Calu3 (cell line): ENCODE data around the gene COX7A2. TPM values are rescaled to one million over a fixed set of nuclear protein-coding genes. Genes with fewer than 3 reads are reported as not detected.

Experiments
- BruUV-seq: library from RNA; stranded (reverse); fragments of 400-500 nt; replicated peaks from 2 replicates; lab custom pipeline; 2021; lab: Mats Ljungman, UMichigan
- CTCF ChIA-PET: fragments of 300-600 bp; sonication (Branson Sonifier 250); formaldehyde crosslinking; loops from one replicate; lab custom pipeline; 2022; ENCODE audit warnings: antibody characterized with exemption; lab: Charles Lee
- DNase-seq: peaks from one replicate; pipeline ENCODE4 v3.0.0; 2022
- H3K27ac Mint-ChIP-seq: one replicate; pipeline ENCODE4 v1.8.0; 2022; ENCODE audit warnings: mixed read lengths; ENCODE audit not compliant: unreplicated experiment
- H3K27me3 Mint-ChIP-seq: one replicate; pipeline ENCODE4 v1.8.0; 2022; ENCODE audit warnings: mixed read lengths; ENCODE audit not compliant: unreplicated experiment
- H3K36me3 Mint-ChIP-seq: one replicate; pipeline ENCODE4 v1.8.0; 2022; ENCODE audit warnings: mild to moderate bottlenecking, moderate library complexity, mixed read lengths; ENCODE audit not compliant: insufficient read depth, unreplicated experiment
- H3K4me1 Mint-ChIP-seq: one replicate; pipeline ENCODE4 v1.8.0; 2022; ENCODE audit warnings: mild to moderate bottlenecking, low read depth, mixed read lengths; ENCODE audit not compliant: unreplicated experiment
- H3K4me3 Mint-ChIP-seq: one replicate; pipeline ENCODE4 v1.8.0; 2022; ENCODE audit warnings: mild to moderate bottlenecking, low read depth, moderate library complexity, mixed read lengths; ENCODE audit not compliant: unreplicated experiment
- H3K9me3 Mint-ChIP-seq: one replicate; pipeline ENCODE4 v1.8.0; 2022; ENCODE audit warnings: low read depth, mixed read lengths; ENCODE audit not compliant: unreplicated experiment
- intact Hi-C: fragments of 100-400 bp; cut with micrococcal nuclease; formaldehyde crosslinking; loops from one replicate; pipeline ENCODE4 v1.10.0; 2022; ENCODE audit not compliant: unreplicated experiment
- total RNA-seq: library from RNA; stranded (reverse); gene quantifications from 2 replicates; pipeline ENCODE4 v1.2.3, GENCODE V29; 2022
- TF ChIP-seq, protein P1 (sequence below): fragments of 200-600 bp; IDR thresholded peaks from one replicate; pipeline ENCODE4 v1.8.0; 2022; ENCODE audit warnings: antibody characterized with exemption; ENCODE audit not compliant: unreplicated experiment

Gene COX7A2
- total RNA-seq, 1 experiment from 2014 or later: 459 TPM

DNA sequence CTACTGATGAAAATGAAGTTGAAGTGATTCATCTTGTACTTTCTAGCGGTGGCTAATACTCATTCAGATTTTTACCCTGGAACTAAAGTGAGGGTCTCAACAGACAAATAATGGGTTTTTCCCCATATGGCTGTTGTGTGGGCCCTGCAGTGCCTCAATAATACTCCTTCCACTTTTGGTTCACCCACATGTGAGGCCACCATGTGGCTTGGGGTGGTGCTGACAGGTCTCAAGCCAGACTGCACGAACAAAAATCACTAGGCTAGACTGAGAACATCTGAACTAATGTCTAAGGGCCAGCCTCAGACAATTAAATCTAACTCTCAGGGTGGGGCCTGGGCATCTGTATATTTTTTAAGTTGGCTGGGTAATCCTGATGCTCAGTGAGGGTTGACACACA is 29.9 kb downstream of the COX7A2 start:
- H3K9me3 Mint-ChIP-seq: no peaks in the 10 kb centered on the region

DNA sequence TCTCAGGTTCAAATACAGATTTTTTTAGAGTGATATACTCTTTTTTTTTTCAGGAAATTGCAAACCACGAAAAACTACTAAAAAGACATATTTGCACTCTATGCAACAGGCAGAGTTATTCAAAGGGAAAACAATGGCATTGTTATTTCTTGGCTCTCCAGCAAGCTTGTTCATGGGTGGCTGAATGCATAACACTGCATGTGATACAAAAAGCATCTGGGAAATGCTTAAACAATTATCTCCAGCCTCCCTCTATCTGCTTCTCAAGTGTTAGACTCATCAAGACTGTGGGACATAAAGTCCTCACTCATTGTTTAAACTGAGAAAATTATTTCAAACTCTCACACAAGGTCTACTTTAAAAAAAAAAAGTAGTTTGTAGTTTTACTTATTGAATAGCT is 30.5 kb downstream of the COX7A2 start:
- peaks cover 8% of the 10 kb centered on the region for H3K27me3 Mint-ChIP-seq
- BruUV-seq: no TSS peak
- CTCF ChIA-PET: no interaction called here
- DNase-seq: no peak
- H3K27ac Mint-ChIP-seq: no peak overlapping the region
- intact Hi-C loops: no loop called here
- H3K36me3 Mint-ChIP-seq: no peaks in the 10 kb centered on the region
- TF ChIP-seq, protein P1, sequence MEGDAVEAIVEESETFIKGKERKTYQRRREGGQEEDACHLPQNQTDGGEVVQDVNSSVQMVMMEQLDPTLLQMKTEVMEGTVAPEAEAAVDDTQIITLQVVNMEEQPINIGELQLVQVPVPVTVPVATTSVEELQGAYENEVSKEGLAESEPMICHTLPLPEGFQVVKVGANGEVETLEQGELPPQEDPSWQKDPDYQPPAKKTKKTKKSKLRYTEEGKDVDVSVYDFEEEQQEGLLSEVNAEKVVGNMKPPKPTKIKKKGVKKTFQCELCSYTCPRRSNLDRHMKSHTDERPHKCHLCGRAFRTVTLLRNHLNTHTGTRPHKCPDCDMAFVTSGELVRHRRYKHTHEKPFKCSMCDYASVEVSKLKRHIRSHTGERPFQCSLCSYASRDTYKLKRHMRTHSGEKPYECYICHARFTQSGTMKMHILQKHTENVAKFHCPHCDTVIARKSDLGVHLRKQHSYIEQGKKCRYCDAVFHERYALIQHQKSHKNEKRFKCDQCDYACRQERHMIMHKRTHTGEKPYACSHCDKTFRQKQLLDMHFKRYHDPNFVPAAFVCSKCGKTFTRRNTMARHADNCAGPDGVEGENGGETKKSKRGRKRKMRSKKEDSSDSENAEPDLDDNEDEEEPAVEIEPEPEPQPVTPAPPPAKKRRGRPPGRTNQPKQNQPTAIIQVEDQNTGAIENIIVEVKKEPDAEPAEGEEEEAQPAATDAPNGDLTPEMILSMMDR: no peak
- peaks cover 24% of the 10 kb centered on the region for H3K4me1 Mint-ChIP-seq
- H3K9me3 Mint-ChIP-seq: no peaks in the 10 kb centered on the region
- H3K4me3 Mint-ChIP-seq: no peak overlapping the region

More for the DNA sequence above, 29.9 kb downstream of the COX7A2 start:
- H3K27ac Mint-ChIP-seq: no peak overlapping the region
- H3K36me3 Mint-ChIP-seq: no peaks in the 10 kb centered on the region
- TF ChIP-seq, protein P1: no peak
- no peak for DNase-seq
- CTCF ChIA-PET: no interaction called here
- no peak overlapping the region for H3K4me3 Mint-ChIP-seq
- peaks cover 1% of the 10 kb centered on the region for H3K27me3 Mint-ChIP-seq
- no TSS peak for BruUV-seq
- peaks cover 20% of the 10 kb centered on the region for H3K4me1 Mint-ChIP-seq
- intact Hi-C loops: no loop called here

DNA sequence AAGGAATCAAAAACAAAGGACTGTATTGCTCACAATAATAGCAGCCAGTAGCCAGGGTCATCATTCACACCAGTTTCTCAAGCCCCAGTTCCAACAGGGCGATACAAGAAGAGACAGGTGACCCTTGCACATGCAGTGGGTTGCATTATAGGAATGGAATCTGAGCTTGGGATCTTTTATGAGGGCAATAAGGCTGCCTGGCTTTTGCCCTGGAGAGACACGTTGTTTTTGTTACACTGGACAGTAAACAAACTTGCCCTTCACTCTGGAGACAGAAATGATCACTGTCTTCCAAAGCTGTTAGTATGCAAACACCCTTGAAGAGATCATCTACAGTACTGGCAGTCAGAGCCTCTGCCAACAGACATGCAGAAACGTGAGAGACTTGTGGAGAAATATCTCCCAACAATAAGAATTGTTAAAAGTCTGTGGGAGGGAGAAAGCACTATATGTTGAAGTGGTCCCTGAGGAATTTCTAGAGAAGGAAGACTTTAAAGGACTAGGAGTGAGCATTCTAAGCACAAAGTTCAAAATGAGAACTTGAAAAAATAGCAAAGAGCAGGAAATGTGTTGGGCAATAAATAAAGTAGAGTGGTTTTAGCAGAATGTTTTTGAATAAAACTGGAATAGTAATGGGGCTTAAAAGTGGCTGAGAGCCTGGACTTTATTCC is 31.5 kb downstream of the COX7A2 start:
- Mint-ChIP-seq H3K36me3 (no peaks in the 10 kb centered on the region), H3K9me3 (no peaks in the 10 kb centered on the region), H3K4me3 (no peak overlapping the region), H3K4me1 (peaks cover 19% of the 10 kb centered on the region), H3K27ac (no peak overlapping the region), H3K27me3 (peaks cover 18% of the 10 kb centered on the region)
- CTCF ChIA-PET: interaction anchor here (1.5 kb wide), 1 partner anchor 1473 kb away, joined by 4 read pairs; no protein-coding TSS in a partner anchor
- intact Hi-C loops: loop anchor here (1.0 kb wide), 1 partner anchor 1473 kb away; no protein-coding TSS in a partner anchor
- no TSS peak for BruUV-seq
- TF ChIP-seq, protein P1: no peak
- no peak for DNase-seq

GRCh38 chr6:75210885-75211739 is 32.5 kb downstream of the COX7A2 start:
- Mint-ChIP-seq H3K27me3 (peaks cover 28% of the 10 kb centered on the region), H3K36me3 (peaks cover 1% of the 10 kb centered on the region), H3K4me1 (peaks cover 26% of the 10 kb centered on the region), H3K27ac (no peak overlapping the region), H3K9me3 (no peaks in the 10 kb centered on the region), H3K4me3 (no peak overlapping the region)
- intact Hi-C loops: loop anchor here (1.0 kb wide), 1 partner anchor 1472 kb away; no protein-coding TSS in a partner anchor
- DNase-seq: peak; percentile 55
- no TSS peak for BruUV-seq
- TF ChIP-seq, protein P1: peak; percentile 65
- CTCF ChIA-PET: interaction anchor here (0.6 to 1.5 kb wide), 3 partner anchors 294 to 1532 kb away, joined by 3 to 4 read pairs (median 4); no protein-coding TSS in a partner anchor
